H7 (cell line): ENCODE measurements around the gene IGSF21. TPM values are rescaled to one million over a fixed set of nuclear protein-coding genes. Genes with fewer than 3 reads are reported as not detected.

Experiments used
- DNase-seq: peaks from one replicate; pipeline ENCODE4 v3.0.0; 2012
- H3K27me3 ChIP-seq: 2 replicates; pipeline ENCODE4 v1.6.0; 2011; ENCODE audit warnings: mild to moderate bottlenecking, low read length; ENCODE audit not compliant: control insufficient read depth, insufficient read depth
- H3K36me3 ChIP-seq: replicated peaks from 2 replicates; pipeline ENCODE4 v1.5.1; 2011; ENCODE audit warnings: low read length; ENCODE audit not compliant: control insufficient read depth, insufficient read depth
- H3K4me3 ChIP-seq: 2 replicates; pipeline ENCODE4 v1.5.1; 2011; ENCODE audit warnings: low read depth, mild to moderate bottlenecking, control low read depth, low read length, moderate library complexity; ENCODE audit not compliant: insufficient read depth
- total RNA-seq: library from RNA; depleted of rRNA; stranded (reverse); fragments of >200 nt; shearing (Covaris generic); gene quantifications from 2 replicates; pipeline ENCODE4 v1.2.3, GENCODE V29; 2014

The IGSF21 gene
- total RNA-seq, 1 experiment from 2014 or later = 32.0 TPM

DNA sequence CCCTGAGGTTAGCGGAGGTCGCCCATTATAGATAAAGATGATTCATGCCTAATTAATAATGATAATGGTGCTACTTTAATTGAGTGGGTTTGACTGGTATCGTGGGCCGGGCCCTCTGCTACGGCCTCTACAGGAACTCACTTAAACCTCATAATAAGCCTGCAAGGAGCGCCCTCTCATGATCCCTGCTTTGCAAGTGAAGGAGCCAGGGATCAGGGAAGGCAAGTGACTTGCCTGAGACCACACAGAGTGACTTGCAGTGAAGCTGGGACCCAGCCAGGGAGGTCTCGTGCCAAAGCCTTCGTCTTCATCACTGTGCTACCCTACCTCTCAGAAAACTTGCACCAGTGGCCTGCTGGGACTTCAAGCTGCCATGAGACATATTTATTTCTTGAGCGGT, 206.8 kb downstream of the IGSF21 start:
- Histone ChIP-seq H3K36me3 (no peaks in the 10 kb centered on the region), H3K27me3 (no peaks in the 10 kb centered on the region; the same call in 1 of the 2 replicates)
- DNase-seq = no peak

DNA sequence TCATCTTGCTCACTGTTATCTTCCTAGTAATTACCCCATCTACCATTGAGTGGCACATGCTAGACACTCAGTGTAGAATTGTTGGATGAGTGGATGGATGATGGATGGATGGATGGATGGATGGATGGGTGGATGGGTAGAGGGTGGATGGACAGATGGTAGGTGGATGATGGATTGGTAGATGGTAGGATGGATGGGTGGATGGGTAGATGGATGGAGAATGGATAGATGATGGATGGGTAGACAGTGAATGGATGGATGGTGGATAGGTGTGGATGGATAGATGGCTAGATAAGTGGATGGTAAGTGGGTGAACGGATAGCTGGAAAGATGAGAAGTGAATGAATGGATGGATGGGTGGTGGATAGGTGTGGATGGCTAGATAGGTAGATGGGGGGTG, 207.9 kb downstream of the IGSF21 start:
- no peak overlapping the region for H3K4me3 ChIP-seq
- no peak for DNase-seq
- no peaks in the 10 kb centered on the region for H3K36me3 ChIP-seq
- no peaks in the 10 kb centered on the region; the same call in 1 of the 2 replicates for H3K27me3 ChIP-seq

More for the DNA sequence above, 206.8 kb downstream of the IGSF21 start:
- H3K4me3 ChIP-seq = no peak overlapping the region

DNA sequence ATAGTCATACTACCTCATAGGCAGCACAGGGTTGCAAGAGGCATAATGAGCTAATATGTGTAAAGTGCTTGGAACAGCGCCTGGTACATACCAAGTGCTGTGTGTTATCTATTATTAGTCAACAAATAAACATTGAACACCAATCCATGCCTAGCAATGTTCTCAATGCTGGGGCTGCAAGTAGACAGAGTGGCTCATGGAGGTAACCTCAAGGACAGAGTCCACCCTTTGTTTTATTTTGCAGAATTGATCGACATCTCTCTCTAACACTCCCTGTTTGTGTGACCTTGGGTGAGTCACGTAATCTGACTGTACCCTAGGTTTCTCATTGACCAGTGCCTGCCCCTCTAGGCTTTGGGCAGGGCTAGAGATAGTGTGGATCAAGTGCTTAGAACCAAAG, 209.2 kb downstream of the IGSF21 start:
- no peak for DNase-seq
- Histone ChIP-seq H3K36me3 (no peaks in the 10 kb centered on the region), H3K4me3 (no peak overlapping the region), H3K27me3 (no peaks in the 10 kb centered on the region; the same call in none of the 2 replicates)

DNA sequence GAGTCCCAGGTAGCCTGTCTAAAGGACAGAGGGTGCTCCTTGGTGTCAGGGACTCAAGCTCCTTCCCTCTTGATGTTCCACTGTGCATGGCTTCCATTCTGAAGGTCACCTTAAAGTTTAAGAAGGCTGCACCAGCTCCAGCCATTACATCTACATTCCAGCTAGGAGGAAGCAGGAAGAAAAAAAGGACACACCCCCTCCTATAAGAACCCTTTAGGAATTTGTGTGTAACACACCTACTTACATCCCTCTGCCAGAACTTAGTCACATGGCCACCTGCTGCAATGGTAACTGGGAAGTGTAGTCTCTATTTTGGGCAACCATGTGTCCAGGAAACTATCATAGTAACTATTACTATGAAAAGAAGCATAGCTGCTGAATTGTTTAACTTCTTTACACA, 211.5 kb downstream of the IGSF21 start:
- Histone ChIP-seq H3K4me3 (no peak overlapping the region), H3K27me3 (peaks cover 3% of the 10 kb centered on the region), H3K36me3 (no peaks in the 10 kb centered on the region)
- no peak for DNase-seq

DNA sequence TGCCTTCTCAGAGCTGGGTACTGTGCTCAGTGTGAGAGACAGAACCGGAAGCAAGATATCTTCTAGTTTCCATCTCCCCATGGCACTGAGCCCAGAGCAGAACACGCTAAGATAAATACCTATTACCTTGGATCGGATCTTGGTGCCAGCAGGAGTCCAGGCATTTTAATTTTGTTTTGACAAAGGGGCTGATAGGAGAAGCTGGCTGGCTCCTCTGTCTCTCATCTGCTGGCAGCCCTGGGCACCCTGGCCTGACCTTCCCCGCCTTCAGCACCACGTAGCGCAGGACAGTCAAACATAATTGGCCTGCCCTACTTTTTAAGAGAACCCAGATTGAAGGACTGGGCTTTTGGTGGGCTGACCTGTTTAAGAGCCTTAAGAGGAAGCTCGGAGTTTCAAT, 212.5 kb downstream of the IGSF21 start:
- Histone ChIP-seq H3K27me3 (peaks cover 3% of the 10 kb centered on the region), H3K36me3 (no peaks in the 10 kb centered on the region), H3K4me3 (no peak overlapping the region)
- no peak for DNase-seq

DNA sequence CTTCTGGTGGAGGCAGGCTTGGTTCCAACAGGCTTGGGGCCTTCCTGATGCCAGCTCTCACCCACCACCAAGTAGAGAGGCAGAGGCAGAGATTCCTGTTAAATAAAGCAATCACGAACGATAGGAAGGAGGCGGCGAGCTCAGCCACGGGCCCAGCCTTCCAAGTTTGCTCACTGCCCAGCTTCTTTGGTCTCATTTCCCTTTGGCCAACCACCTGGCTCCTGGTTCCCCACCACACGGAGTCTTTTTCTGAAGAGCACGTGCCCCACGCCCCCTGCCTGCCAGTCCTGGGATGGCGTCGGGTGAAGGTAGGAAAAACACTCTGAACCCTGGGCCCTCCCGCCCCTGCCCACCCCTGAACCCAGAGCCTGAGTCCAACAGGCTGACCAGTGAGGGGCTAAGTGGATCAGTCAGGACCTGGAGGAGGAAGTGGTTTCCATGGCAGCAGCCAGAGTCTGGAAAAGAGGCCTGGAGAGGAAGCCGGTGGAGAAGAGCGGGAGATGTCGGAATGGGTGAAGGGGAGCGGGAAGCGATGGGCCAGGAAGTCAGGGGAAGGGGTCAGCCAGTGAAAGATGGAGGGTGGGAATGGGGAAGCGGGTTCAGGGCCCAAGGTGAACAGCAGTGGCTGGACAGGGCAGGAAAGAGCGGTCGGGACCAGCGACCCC, 214.9 kb downstream of the IGSF21 start:
- no peak overlapping the region for H3K4me3 ChIP-seq
- no peaks in the 10 kb centered on the region for H3K36me3 ChIP-seq
- H3K27me3 ChIP-seq = peaks cover 3% of the 10 kb centered on the region
- DNase-seq = peak; percentile 87

DNA sequence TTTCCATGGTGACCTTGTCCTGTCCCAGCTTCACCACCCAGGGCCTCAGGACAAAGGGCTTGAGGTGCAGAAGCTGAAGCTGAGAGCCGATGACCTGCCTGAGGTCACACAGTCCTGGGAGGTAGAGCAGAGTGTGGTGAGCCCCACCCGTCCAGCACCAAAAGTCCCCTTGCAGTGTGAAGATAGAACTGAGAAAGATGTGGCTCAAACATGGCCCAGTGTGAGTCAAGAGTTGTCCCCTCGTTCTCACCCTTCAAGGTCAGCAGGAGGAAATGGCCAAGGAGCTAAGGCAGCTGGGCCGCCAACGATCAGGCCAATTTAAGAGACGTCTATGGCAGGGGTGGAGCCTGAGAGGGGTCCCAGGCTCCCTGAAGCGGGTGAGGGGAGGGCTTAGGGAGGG, 215.7 kb downstream of the IGSF21 start:
- DNase-seq = no peak
- no peaks in the 10 kb centered on the region for H3K36me3 ChIP-seq

DNA sequence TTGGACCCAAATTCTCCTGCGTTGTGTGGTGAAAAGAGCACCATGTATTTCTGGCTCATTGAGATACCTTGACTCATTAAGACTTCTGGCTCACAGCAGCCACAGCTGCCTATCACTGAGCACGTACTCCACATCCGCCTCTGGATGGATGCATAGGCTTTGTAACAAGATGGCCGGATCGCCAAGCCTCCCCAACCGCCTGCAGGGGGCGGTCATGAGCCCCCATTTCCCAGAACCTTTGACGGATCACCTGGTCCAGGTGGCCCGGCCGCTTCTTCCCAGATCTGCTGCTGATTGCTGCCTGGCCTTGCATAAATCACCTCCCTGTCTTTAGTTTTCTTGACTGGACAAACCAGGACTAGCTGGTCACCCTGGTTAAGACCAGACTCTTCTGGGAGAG, 216.6 kb downstream of the IGSF21 start:
- Histone ChIP-seq H3K27me3 (peaks cover 3% of the 10 kb centered on the region), H3K4me3 (no peak overlapping the region), H3K36me3 (no peaks in the 10 kb centered on the region)
- peak; percentile 85 for DNase-seq

More for the DNA sequence above, 215.7 kb downstream of the IGSF21 start:
- Histone ChIP-seq H3K27me3 (peaks cover 3% of the 10 kb centered on the region), H3K4me3 (no peak overlapping the region)

DNA sequence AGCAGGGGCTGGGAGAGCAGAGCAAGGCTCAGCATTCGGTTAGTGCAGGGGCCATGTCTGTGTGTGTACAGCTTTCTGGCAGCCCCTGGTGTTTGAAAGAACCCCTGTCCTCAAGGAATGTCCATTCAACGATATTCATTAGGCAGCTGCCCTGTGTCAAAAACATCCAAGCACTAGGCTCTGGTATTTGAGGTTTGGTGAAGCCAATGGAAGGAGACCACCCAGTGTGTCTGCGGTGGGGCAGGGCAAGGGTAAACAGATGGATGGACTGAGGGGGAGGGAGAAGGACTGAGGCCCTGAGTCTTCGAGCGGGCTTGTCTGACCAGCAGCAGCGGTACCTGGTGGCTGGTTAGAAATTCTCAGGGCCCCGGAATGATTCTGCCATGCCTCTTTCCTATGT, 217.5 kb downstream of the IGSF21 start:
- Histone ChIP-seq H3K27me3 (peaks cover 3% of the 10 kb centered on the region), H3K36me3 (no peaks in the 10 kb centered on the region), H3K4me3 (no peak overlapping the region)
- DNase-seq = no peak

DNA sequence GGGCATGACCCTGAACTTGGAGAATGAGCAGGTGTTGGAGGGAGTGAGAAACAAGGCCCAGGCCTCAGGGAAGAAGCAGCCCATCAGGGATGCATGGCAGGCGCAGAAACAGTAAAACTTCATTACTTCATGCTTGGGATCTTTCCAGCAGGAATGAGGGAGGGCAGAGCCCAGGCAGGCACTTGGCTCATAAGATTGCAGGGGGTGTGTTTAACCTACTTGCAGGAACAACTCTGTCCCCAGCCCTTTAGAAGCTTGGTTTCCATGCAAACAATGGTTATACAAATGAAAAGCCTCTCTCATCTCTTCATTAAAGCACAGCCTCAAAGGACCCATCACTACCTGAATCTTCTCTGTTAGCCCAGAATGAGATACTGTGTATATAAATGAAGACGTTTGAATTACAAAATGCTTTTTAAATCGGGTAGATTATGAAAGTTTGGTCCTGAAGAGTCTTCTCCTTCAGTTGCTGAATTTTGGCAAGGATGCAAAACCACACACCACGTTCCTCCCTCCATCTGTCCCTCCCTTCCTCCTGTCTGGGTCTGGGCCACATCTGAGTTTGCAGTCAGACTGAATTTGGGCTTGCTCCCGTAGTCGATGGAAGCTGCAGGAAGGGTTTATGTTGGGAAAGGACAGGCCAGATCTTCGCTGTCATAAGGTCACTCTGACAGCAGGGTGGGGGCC, 218.8 kb downstream of the IGSF21 start:
- DNase-seq = no peak
- no peak overlapping the region for H3K4me3 ChIP-seq
- H3K27me3 ChIP-seq = peaks cover 3% of the 10 kb centered on the region
- no peaks in the 10 kb centered on the region for H3K36me3 ChIP-seq

DNA sequence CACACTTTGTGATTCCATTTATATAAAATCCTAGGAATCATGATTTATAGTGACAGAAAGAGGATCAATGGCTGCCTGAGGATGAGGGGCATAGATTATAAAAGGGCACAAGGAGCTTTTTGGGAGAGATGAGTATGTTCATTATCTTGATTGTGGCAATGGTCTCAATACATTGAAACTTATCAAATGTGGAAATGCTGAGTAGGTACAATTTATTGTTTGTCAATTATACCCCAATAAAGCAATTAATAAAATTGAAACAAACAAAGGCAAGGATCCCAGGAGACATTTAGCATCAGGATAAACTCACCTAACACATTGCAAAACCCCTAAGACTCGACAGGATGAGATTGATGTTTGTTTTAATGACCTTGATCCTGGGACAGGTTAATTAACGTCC, 220.1 kb downstream of the IGSF21 start:
- no peaks in the 10 kb centered on the region for H3K27me3 ChIP-seq
- DNase-seq = no peak
- no peaks in the 10 kb centered on the region for H3K36me3 ChIP-seq
- H3K4me3 ChIP-seq = no peak overlapping the region

DNA sequence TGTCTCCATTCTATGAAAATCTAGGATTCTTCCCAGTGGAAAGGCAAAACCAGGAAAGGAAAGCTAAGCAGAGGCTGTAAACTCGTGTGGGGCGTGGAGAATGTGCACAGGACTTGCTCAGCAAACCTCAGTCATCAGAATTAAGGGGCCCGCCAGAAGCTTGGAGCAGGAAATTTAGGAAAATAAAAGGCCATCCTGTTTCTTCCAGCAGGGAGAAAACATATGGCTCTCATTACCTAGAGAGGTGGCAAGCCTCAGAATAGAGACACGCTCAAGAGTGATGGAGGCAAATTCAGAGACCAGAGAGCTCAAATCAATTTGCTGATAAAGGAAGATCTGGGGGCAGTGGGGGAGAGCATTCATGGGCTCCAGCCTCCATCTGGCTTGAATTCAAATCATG, 221.2 kb downstream of the IGSF21 start:
- no peak for DNase-seq
- Histone ChIP-seq H3K4me3 (no peak overlapping the region), H3K27me3 (no peaks in the 10 kb centered on the region), H3K36me3 (no peaks in the 10 kb centered on the region)

DNA sequence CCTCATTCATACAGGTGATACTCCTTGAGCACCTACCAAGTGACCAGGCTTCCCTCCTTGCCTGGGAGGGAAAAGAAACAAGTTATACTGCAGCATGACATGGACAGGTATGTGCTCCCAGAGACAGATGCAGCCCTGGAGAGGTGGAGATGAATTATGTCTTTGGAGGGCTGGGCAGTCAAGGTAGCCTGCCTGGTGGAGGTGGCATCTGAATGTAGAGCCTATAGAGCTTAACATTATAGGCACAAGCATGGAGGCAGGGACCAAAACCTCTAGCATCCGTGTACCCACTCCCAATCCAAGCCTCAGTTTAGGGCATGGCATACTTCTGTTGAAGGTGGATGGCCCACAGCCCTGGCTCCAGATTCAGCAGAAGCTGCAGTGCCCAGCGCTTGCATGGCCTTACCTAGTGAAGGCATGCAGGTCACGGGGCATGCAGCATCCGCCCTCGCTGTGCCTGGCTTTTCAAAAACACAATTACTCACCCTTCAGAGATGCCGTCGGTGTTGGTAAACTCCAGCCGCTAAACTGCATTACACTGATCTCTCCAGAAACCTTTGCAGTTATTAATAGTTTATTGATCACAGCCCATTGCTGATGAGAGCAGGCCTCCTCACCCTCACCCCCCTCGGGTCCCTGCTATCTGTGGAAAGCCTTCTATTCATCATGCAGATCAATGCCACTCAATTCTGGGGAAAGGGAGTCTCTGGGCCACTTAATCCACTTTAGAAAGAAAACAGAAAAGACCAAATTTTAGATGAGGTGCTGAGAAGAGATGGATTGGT, 222.1 kb downstream of the IGSF21 start:
- DNase-seq = no peak
- H3K4me3 ChIP-seq = no peak overlapping the region
- H3K36me3 ChIP-seq = no peaks in the 10 kb centered on the region
- no peaks in the 10 kb centered on the region for H3K27me3 ChIP-seq

DNA sequence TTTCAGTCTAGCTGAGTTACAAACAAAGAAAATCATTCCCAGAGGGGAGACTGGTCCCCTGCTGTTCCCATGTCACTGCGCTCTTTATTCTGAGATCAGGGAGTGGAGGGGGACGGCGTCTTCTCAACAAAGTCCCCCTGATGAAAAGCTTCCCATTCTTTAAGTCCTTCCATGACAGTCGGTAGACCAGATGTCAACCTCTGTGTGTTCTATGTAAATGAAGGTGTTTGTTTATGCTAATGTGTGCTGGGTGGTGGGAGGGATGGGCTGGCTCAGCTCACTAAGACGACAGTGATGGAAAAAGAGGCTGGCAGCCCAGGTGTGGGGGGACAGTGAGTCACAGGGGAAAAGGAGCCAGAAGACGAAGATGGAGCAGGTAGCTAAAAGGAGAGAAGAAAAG, 225.0 kb downstream of the IGSF21 start:
- Histone ChIP-seq H3K27me3 (no peaks in the 10 kb centered on the region), H3K36me3 (no peaks in the 10 kb centered on the region), H3K4me3 (no peak overlapping the region)
- no peak for DNase-seq

DNA sequence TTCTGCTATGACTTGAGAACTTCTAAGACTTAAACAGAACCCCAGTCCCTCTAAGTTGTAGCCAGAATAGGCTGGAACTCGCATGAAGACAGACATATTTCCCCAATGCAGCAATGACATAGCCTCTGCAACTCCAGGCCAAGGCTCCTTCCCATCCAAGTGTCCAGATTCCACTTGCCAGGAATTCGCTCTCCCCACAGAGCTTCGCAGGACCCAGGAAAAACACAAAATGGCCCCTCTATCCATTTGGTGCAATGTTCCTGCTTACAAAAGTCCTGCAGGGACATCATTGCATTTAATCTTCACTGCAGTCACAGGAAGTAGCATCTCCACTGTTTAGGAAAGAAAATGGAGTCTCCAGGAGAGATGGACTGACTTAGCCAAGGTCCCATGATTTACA, 225.6 kb downstream of the IGSF21 start:
- Histone ChIP-seq H3K4me3 (no peak overlapping the region), H3K36me3 (no peaks in the 10 kb centered on the region), H3K27me3 (no peaks in the 10 kb centered on the region)
- no peak for DNase-seq
